Osteocyte (in vitro differentiated cells): ENCODE data around the gene ZNF423. TPM values are rescaled to one million over a fixed set of nuclear protein-coding genes. Genes with fewer than 3 reads are reported as not detected.

Experiments
- DNase-seq: peaks from one replicate; pipeline ENCODE4 v3.0.0; 2021; ENCODE audit warnings: mixed read lengths; ENCODE audit not compliant: unreplicated experiment; ENCODE audit errors: extremely low spot score
- H3K27ac Mint-ChIP-seq: one replicate; pipeline ENCODE4 v1.8.0; 2021; ENCODE audit warnings: mild to moderate bottlenecking, mixed read lengths; ENCODE audit not compliant: unreplicated experiment
- H3K27me3 Mint-ChIP-seq: one replicate; pipeline ENCODE4 v1.8.0; 2021; ENCODE audit warnings: mixed read lengths; ENCODE audit not compliant: unreplicated experiment
- H3K36me3 Mint-ChIP-seq: one replicate; pipeline ENCODE4 v1.8.0; 2021; ENCODE audit warnings: mixed read lengths; ENCODE audit not compliant: unreplicated experiment
- H3K4me1 Mint-ChIP-seq: one replicate; pipeline ENCODE4 v1.8.0; 2021; ENCODE audit warnings: mixed read lengths; ENCODE audit not compliant: unreplicated experiment
- H3K4me3 Mint-ChIP-seq: one replicate; pipeline ENCODE4 v1.8.0; 2021; ENCODE audit warnings: mild to moderate bottlenecking, moderate library complexity, mixed read lengths; ENCODE audit not compliant: unreplicated experiment
- H3K9me3 Mint-ChIP-seq: one replicate; pipeline ENCODE4 v1.8.0; 2021; ENCODE audit warnings: mixed read lengths; ENCODE audit not compliant: unreplicated experiment
- CTCF ChIP-seq: fragments of 200-600 bp; sonication (generic); IDR thresholded peaks from 2 replicates; pipeline ENCODE4 v1.5.0; 2021; ENCODE audit warnings: antibody characterized with exemption, mild to moderate bottlenecking, moderate library complexity
- total RNA-seq: library from RNA; stranded (reverse); gene quantifications from 2 replicates; pipeline ENCODE4 v1.2.1, GENCODE V29; 2021

ZNF423 gene
- total RNA-seq, 1 donor from 2014 or later = 25.1 TPM

- Mint-ChIP-seq H3K4me1 (peaks cover 46% of the 10 kb centered on the region), H3K36me3 (no peaks in the 10 kb centered on the region), H3K9me3 (no peaks in the 10 kb centered on the region), H3K27me3 (no peaks in the 10 kb centered on the region), H3K27ac (no peak overlapping the region), H3K4me3 (no peak overlapping the region)
- no peak for DNase-seq
- TF ChIP-seq CTCF = no peak
Measured at GRCh38 chr16:49703483-49703882, 152.4 kb downstream of the ZNF423 start.

- DNase-seq = no peak
- H3K4me1 Mint-ChIP-seq = peaks cover 53% of the 10 kb centered on the region
- peaks cover 1% of the 10 kb centered on the region for H3K36me3 Mint-ChIP-seq
- no peaks in the 10 kb centered on the region for H3K27me3 Mint-ChIP-seq
- TF ChIP-seq CTCF = no peak
- H3K27ac Mint-ChIP-seq = peak overlapping the region; percentile 61
- H3K4me3 Mint-ChIP-seq = no peak overlapping the region
- H3K9me3 Mint-ChIP-seq = no peaks in the 10 kb centered on the region
Measured at GRCh38 chr16:49701789-49702494, 154.0 kb downstream of the ZNF423 start.

GRCh38 chr16:49701065-49701685 is 154.7 kb downstream of the ZNF423 start:
- peaks cover 59% of the 10 kb centered on the region for H3K4me1 Mint-ChIP-seq
- H3K4me3 Mint-ChIP-seq = no peak overlapping the region
- TF ChIP-seq CTCF = no peak
- peak overlapping the region; percentile 61 for H3K27ac Mint-ChIP-seq
- H3K36me3 Mint-ChIP-seq = peaks cover 1% of the 10 kb centered on the region
- DNase-seq = no peak
- no peaks in the 10 kb centered on the region for H3K9me3 Mint-ChIP-seq
- H3K27me3 Mint-ChIP-seq = no peaks in the 10 kb centered on the region

- H3K9me3 Mint-ChIP-seq = no peaks in the 10 kb centered on the region
- H3K36me3 Mint-ChIP-seq = peaks cover 1% of the 10 kb centered on the region
- no peak for DNase-seq
- peaks cover 61% of the 10 kb centered on the region for H3K4me1 Mint-ChIP-seq
- TF ChIP-seq CTCF = no peak
- H3K4me3 Mint-ChIP-seq = no peak overlapping the region
- peak overlapping the region; percentile 86 for H3K27ac Mint-ChIP-seq
- no peaks in the 10 kb centered on the region for H3K27me3 Mint-ChIP-seq
Measured at GRCh38 chr16:49700251-49701064, 155.5 kb downstream of the ZNF423 start.

- Mint-ChIP-seq H3K27me3 (no peaks in the 10 kb centered on the region), H3K27ac (peak overlapping the region; percentile 86), H3K4me3 (no peak overlapping the region), H3K36me3 (peaks cover 1% of the 10 kb centered on the region), H3K4me1 (peaks cover 61% of the 10 kb centered on the region), H3K9me3 (no peaks in the 10 kb centered on the region)
- TF ChIP-seq CTCF = no peak
- DNase-seq = no peak
Measured at GRCh38 chr16:49699841-49700175, 156.1 kb downstream of the ZNF423 start.
